Activated CD8-positive, alpha-beta memory T cell treated with anti-CD3 and anti-CD28 coated beads, Interleukin-2, amount 50 U/mL, for 24 hours (primary cell): ENCODE results near the gene UBE2E2.

Experiments
- DNase-seq: peaks from one replicate; pipeline ENCODE4 v3.0.0-alpha.2; 2020; ENCODE audit errors: extremely low read depth

UBE2E2 gene

DNA sequence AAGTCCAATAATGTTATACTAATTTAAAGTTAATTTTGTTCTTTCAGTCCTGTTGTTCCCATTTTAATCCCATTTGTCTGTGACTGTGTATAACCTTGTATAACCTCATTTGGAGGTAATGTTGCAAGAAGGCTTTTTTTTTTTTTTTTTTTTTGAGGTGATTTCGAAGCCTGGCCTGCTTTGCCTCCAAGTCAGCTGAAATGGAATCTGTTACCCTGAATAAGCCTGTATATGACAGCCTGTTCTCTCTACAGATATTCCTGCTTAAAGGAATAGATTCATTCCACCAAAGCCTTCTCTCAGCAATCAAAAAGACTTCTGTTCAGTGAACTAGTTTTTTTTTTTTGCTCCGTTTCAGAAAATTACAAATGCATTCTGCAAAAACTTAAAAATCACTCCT, 330.9 kb downstream of the UBE2E2 start:
- DNase-seq, result no peak

DNA sequence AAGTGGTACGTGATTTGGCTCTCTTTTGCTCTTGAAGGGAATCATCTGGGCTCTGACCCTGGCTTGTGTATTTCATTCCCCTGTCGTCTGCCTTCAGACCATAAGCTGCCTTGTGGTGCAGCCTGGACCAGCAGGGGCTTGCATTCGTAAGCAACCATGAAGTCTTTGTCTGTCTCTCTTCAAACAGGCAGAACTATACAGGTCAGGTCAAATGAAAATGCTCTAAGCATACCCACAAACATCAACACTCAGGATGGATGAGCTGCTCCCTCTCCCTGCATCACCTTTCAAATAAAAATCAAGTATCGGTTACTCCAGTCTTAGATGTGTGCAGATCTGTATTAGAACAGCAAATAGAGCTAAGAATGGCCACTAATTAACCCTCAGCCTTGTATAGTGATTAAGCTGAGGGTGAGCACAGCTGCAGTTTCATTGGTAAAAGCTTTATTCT, 334.0 kb downstream of the UBE2E2 start:
- DNase-seq, result no peak

DNA sequence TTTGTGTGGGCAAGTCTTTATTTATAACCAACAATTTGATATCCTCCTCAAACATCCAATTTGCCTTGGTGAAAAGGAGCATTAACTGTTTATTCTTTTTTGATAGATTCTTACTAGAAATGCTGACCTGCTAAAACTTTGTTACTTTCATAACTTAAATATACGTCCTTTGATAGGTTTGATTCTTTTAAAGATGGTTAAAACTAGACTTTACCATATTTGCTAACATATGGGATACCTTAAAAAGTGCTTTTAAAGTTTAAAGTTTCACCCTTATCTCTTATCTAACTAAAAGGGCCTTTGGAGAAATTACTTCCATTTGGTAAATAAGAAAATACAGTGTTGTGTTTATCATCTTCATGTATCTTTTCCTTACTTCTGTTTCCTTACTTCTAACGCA, 336.1 kb downstream of the UBE2E2 start:
- no peak for DNase-seq

DNA sequence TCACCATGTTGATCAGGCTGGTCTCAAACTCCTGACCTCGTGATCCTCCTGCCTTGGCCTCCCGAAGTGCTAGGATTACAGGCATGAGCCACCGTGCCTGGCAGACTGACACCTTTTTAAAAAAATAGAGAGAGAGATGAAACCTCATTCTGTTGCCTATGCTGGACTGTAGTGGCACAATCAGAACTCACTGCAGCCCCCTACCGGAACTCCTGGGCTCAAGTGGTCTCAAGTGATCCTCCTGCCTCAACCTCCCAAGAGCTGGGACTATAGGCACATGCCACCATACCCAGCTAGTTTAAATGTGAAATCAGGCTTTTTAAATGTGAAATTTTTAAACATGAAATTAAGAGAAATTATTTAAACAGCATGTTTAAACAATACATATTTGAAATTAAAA, 337.5 kb downstream of the UBE2E2 start:
- DNase-seq, result no peak

DNA sequence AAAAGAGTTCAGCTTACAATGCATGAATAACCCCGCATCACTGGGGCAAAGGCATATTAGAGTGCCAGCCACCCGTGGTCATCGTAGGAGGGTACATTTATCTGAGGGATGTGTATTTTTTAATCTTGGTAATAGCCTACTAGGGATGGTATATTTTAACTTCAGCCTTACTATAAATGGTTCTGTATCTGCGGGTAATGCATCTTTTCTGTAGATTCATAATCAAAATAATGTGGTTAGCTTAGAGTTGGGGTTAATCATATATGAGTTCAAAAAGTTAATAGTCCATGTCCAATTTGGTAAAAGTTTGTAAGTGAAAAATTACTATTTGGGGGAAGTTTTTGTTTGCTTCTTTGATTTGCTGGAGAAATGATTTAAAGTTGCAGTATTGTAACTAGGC, 339.0 kb downstream of the UBE2E2 start:
- no peak for DNase-seq

DNA sequence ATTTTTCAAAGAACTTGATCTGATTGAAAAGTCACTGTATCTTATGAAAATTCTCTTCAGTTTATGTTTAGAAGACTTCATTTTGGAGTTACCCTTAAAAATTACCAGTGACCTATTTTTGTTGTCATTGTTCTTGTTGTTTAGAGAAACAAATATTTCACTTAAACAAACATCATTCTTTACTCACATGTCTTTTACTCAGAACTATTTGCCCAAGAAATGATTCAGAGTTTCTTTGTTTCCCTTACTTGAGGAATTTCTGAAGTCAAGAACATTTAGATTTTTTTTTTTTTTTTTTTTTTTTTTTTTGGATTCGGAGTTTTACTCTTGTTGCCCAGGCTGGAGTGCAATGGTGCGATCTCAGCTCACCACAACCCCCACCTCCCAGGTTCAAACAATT, 343.1 kb downstream of the UBE2E2 start:
- no peak for DNase-seq

DNA sequence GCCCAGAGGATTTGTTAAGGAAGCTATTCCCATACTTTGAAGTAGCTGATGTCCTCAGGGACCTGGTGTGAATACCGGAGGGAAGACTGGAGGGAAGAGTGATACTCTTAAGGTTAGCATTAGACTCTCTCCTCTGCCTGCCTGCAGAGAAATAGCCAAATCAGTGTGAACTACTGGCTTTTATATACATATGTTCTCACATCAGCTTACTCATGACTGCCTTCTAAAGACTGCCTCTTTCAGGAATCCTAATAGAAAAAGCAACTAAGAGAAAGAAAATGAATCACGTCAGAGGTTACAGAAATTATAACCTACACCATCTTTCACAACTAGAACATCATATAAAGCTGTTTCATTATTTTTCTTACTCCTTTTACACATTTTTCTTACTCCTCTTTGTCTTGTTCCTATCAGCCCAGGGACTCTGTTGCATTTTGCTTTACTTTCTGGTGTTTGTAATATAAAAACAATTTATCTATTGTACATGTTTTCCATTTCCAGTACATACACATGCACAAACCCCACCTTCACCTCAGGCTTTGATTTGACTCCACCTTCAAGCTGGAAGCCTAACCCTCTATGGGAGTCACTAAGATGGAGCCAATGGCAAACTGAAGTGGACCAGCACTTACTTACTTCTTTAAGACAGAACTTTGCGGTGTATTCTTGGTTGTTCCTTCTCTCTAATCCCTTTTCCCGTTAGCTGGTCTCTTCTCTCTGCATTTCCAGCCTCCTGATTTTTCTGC, 345.0 kb downstream of the UBE2E2 start:
- no peak for DNase-seq

DNA sequence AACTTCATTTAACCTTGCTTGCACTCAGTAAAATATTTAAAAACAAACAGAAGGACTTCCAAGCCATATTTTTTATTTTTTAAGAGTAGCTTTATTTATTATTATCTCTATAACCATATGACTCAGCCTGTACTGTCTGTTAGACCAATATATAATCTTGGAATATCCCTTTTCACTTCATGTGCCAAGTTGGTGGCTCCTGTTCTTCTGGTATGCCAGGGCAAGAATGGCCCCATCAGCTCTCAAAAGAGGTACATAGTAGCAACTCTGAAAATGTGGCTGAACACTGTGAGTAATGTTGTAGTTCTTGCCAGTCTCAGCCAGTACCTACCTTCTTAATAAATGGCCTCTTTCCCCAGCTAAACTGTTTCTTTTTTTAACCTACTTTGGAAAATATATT, 345.6 kb downstream of the UBE2E2 start:
- no peak for DNase-seq

DNA sequence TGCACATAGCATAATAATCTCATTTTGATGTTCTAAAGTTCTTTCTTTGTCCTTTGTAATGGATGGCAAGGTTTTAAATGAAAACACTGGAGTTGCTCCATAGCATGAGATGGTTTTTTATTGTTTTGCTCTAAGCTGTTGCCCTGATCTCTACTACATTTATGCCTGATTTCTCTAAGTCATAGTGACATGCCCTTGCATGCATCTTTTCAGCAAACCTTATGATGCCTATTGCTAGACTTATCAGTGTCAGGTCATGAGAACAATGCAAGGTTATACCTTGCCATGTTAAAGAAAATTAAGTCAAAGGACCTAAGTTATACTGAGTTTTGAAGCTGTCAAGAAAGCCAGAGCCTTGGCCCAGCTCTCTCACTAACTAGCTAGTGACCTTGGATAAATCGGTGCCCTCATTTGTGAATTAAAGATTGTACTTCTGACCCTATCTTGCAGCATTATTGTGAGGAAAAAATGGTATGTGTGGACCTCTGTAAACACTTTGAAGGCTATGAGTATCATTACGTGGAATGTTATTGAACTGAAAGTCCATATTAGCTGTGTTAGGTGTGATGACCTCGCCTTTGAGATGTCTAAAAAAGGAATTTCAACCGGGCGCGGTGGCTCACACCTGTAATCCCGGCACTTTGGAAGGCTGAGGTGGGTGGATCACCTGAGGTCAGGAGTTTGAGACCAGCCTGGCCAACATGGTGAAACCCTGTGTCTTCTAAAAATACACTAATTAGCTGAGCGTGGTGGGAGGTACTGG, 346.2 kb downstream of the UBE2E2 start:
- DNase-seq, result no peak

DNA sequence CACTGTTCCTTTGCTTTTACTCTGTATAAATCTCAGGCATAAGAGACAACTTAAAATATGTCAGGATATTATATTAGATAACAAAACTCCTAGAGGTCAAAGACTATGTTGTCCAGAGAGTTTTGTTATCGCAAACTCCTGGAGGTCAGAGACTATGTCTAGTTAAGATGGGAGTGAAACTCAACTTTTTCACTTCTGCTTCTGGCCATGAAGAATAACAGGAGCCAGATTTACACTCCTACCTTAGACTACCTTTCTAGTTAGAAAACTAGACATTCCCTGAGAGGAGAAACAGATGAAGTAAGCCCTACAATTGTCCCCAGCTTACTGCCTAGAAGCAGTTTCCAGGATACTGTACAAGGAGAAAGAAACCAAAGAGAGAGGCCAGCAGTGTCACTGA, 347.3 kb downstream of the UBE2E2 start:
- no peak for DNase-seq

DNA sequence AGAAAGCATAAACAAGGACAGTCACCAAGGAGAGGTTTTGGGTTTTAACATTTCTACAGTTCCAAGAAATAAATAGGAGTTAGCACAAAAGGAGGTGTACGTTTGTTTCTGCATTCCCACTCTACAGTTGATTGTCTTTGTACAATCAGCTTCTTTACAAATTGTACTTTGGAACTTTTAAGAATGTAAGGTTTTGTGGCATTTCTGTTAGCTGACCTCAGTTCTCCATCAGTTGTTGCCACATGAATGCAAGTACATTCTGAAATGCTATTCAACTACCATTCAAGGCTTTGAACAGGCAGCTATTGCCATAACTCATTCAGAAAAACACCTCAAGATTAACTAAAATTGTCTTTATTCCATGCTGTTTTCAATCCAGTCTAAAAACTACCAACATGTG, 349.4 kb downstream of the UBE2E2 start:
- DNase-seq, result no peak

DNA sequence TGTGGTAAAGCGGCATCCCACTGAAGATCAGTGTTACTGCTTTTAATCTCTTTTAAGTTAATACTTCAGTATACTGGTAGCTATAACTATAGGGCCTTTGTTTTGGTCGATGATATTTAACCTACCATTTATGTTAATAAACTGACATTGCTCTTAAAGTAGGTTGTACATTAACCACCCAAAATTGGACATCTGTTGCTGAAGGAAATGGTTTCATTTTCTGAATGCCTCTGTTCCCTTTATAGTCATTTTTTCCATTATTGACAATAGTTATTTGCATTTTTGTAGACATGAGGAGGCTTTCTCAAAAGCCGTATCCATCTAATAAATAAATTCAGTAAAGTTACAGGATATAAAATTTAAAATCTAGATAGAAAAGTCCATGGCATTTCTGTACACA, 350.2 kb downstream of the UBE2E2 start:
- no peak for DNase-seq

DNA sequence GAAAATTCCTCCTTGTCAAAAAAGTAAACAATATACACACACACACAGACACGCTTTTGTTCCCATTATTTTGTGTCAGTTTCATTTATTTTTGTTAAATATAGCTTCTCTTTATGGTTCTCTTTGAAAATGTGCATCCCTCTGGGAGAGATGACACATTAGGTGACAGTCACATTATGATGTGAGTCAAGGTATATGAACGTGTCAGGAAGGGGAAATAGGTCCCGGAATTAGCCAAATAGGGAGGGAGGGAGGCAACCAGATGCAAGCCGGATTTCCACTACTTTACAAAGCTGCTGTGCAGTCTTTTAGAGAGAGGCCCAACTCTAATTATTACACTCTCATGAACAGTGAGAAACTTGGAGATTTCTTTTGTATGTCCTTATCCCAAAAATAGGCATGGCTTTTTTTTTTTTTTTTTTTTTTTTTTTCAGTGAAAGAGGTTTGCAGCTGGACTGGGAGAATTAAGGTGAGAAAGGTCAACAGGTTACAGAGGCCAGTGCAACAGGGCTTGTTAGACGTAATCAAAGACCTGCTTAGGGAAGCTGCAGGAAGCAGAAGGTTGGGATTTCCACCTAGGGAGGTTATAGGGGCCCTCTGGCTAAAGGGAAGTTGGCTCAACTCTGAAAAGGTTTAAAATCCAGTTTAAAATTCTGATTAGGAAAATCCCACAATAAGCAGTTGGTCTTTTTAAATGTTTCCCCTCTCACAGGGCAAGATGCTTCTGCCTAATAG, 362.1 kb downstream of the UBE2E2 start:
- DNase-seq, result no peak

DNA sequence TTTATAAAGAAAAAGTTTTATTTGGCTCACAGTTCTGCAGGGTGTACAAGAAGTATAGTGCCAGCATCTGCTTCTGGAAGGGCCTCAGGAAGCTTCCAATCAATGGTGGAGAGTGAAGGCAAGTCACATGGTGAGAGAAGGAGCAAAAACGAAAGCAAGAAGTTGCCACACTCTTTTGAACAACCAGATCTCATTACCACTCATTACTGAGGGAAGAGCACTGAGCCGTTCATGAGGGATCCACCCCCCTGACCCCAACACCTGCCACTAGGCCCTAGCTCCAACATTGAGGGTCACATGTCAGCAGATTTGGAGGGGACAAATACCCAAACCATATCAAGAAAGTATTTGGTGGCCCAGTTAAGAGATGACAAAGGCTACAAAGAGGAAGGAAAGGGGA, 363.4 kb downstream of the UBE2E2 start:
- no peak for DNase-seq

DNA sequence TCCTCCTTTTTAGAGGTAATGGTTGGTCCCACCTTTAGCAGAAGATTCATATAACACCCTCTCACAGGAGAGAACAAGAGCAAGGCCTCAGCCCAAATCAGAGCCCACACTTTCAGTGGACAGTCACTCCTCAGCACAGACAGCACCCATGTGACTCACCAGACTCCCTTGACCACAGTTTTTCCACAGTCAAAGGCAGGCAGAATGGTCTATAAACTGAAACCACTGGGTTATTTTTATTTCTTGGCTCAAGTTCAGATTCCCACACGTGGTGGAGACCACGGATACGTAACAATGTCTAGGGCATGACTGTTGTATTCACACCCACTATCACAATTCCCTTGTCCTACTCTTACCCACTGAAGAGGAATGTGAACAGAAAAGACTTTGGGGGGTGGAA, 364.8 kb downstream of the UBE2E2 start:
- no peak for DNase-seq

DNA sequence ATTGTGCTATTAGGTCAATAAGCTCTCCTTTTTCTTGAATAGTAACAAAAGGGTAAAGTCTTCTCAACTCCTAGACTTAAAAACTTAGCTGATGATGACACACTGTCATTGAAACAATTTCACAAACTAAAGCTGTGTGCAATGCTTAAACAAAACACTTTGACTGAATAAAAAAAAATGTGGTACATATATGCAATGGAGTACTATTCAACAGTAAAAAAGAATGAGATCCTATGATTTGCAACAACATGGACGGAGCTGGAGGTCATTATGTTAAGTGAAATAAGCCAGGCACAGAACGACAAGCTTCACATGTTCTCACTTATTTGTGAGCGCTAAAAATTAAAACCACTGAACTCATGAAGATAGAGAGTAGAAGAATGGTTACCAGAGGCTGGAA, 370.7 kb downstream of the UBE2E2 start:
- DNase-seq, result no peak

DNA sequence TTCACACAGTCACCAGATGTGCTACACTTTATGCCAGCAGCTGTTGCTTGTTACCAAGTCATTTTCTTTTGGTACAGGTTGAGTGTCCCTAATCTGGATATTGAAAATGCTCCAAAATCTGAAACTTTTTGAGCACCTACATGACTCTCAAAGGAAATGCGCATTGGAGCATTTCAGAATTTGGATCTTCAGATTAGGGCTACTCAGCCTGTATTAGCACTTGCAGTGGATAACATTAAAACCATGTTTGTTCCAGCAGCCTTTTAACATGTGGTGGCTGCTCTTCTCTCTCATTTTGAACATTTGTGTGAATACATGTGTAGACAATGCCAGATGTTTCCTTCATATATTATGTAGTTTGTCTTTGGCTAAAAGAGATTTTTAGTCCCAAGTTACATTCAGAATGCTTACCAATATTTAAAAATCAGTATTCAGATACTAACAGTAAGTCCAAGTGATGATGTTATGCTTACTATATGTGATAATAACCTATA, 371.7 kb downstream of the UBE2E2 start:
- DNase-seq, result no peak

DNA sequence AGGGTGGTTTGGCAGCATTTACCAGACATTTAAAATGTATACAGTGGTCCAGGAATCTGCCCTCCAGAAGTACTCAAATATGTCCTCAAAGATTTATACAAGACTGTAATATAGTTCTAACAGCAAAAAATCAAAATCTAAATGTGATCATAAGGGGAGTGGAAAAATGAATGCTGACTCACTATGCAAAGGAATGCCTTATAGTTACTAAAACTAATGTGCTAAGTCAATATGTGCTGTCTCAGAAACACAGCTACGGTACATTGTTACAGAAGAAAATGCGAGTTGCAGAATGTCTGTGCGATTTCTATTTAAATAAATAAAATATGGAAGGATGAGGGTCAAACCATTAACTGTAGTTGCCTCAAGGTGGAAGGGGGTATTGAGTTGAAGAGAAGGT, 372.6 kb downstream of the UBE2E2 start:
- no peak for DNase-seq

DNA sequence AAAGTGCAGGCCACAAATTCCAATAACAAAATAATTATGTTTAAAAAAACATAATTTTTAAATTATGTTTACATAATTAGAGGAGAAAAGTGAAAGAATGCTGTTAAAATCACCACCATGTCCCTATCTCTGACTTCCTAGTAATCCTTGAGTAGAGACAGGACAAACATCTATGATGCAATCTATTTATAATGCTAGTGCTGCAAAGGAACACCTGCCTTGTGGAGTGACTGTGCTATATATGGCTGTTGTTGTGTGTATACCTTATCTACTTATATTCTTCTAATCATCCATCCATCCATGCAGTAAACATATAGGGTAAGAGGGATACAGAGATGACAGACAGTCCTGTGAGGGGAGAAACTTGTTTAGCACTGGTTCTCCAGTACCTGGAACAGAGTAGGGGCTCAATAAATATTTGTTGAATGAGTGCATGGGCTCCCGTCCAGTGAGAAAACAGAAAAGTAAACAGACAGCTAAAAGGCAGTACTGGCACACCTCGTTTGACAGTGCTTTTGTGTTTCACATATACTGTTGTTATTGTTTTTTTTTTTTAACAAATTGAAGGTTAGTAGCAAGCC, 373.3 kb downstream of the UBE2E2 start:
- no peak for DNase-seq

DNA sequence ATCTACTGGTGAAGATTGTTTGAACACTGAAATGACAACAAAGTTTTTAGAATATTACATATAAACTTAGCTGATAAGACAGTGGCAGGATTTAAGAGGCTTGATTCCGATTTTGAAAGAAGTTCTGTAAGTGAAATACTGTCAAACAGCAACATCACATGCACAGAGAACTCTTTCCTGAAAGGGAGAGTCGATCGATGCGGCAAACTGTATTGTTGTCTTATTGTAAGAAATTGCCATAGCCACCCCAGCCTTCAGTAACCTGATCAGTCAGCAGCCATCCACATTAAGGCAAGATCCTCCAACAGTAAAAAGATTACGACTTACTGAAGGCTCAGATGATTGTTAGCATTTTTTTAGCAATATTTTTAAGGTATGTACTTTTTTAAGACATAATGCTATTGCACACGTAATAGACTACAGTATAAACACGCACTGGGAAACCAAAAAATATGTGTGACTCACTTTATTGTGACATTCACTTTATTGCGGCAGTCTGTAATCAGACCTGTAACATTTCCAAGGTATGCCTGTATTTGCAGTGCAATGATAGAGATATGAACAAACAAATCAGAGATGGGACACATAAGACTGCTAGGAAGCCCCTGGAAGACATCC, 377.1 kb downstream of the UBE2E2 start:
- no peak for DNase-seq

DNA sequence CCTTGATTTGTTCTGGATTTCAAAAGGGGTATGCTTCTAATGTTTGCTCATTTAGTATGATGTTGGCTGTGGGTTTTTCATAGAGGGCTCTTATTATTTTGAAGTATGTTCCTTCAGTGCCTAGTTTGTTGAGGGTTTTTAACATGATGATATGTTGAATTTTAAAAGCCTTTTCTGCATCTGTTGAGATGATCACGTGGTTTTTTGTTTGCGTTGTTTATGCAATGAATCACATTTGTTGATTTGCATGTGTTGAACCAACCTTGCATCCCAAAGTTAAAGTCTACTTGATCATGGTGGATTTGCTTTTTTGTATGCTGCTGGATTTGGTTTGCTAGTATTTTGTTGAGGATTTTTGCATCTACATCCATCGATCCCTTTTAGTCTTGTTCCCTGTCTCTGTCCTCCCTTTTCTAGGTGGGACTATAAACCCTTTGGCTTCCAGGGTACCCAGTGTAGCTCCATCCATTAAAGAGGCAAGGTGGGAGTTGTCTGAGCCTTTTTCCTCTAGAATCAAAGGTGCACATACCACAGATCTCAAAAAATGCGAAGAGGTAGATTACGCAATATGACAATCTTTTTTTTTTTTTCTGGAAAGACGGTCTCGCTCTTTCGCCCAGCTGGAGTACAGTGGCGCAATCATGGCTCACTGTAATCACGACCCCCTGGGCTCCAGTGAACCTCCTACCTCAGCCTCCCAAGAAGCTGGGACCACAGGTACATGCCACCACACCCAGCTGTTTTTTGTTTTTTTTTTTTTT, 381.0 kb downstream of the UBE2E2 start:
- no peak for DNase-seq
